K562 (cell line): ENCODE data around the gene ERP44. TPM values are rescaled to one million over a fixed set of nuclear protein-coding genes. Genes with fewer than 3 reads are reported as not detected.
A peak's percentile ranks its signal among the peaks of the same experiment; 100 is the strongest.

ENCODE experiments used
- ATAC-seq: fragments of 200-7000 bp; cut with Tn5 transposase; 3 replicates; pipeline ENCODE4 v1.9.1; 2020; ENCODE audit warnings: moderate library complexity
- BruUV-seq: library from RNA; stranded (reverse); fragments of 400-500 nt; replicated peaks from 2 replicates; lab custom pipeline; 2021; lab: Mats Ljungman, UMichigan
- CTCF ChIA-PET: fragments of 300-600 bp; formaldehyde crosslinking; extraction: SDS; loops from one replicate; lab custom pipeline; 2021; ENCODE audit warnings: low intra/inter-chr PET ratio; lab: Yijun Ruan, JAX
- POLR2A ChIA-PET: fragments of 300-600, 350-650 bp; sonication (Branson Sonifier 250); formaldehyde crosslinking; extraction: SDS; loops from one replicate; lab custom pipeline; 2021; ENCODE audit warnings: antibody characterized with exemption, inconsistent platforms; lab: Yijun Ruan, JAX
- DNase-seq, 4 experiments: peaks; one replicate each; pipeline versions ENCODE4 v3.0.0 to v3.0.0-alpha.2; 2011 to 2018; ENCODE audit warnings: low spot score in 3 of 4, mixed read lengths in 3 of 4; ENCODE audit errors: extremely low read depth in 1 of 4
- FAIRE-seq: peaks from 2 replicates; lab custom pipeline; 2011; peaks lifted over from hg19 to GRCh38; lab: Jason Lieb, UNC
- H2AFZ ChIP-seq: 2 replicates; pipeline ENCODE4 v1.6.0; 2011; ENCODE audit warnings: low read depth, low read length, control low read depth, inconsistent platforms
- H3K27ac ChIP-seq: fragments of 200-600 bp; 3 replicates; pipeline ENCODE4 v1.8.0; 2011; ENCODE audit warnings: low read depth, mild to moderate bottlenecking, control low read depth, inconsistent platforms, low read length, moderate library complexity, mixed read lengths; ENCODE audit errors: extremely low read depth
- H3K27me3 ChIP-seq, 2 experiments: fragments of 300-600 bp in 1 of 2; 2 replicates in 1 of 2; 3 replicates in 1 of 2; pipeline versions ENCODE4 v1.6.0 to v1.8.0; 2011; ENCODE audit warnings: inconsistent platforms in 2 of 2, low read length in 2 of 2, mild to moderate bottlenecking in 1 of 2, mixed read lengths in 1 of 2, moderate library complexity in 1 of 2; ENCODE audit not compliant: control insufficient read depth in 2 of 2, insufficient read depth in 2 of 2
- H3K36me3 ChIP-seq: fragments of 300-600 bp; 3 replicates; pipeline ENCODE4 v1.8.0; 2011; ENCODE audit warnings: mild to moderate bottlenecking, low read length, inconsistent platforms; ENCODE audit not compliant: control insufficient read depth, insufficient read depth
- H3K4me1 ChIP-seq, 2 experiments: fragments of 200-600 bp in 1 of 2; replicated peaks in 1 of 2; 2 replicates in 1 of 2; 3 replicates in 1 of 2; pipeline versions ENCODE4 v1.5.1 to v1.8.0; 2011; ENCODE audit warnings: inconsistent platforms in 2 of 2, low read length in 2 of 2, mild to moderate bottlenecking in 1 of 2, mixed read lengths in 1 of 2, moderate library complexity in 1 of 2; ENCODE audit not compliant: control insufficient read depth in 2 of 2, insufficient read depth in 2 of 2
- H3K4me2 ChIP-seq: 2 replicates; pipeline ENCODE4 v1.6.1; 2011; ENCODE audit warnings: low read length, control low read depth, inconsistent platforms, mixed read lengths; ENCODE audit not compliant: insufficient read depth
- H3K4me3 ChIP-seq: fragments of 200-600 bp; sonication (generic), shearing (Covaris generic); 2 replicates; pipeline ENCODE4 v1.5.1; 2016; ENCODE audit warnings: control low read depth, inconsistent platforms
- H3K79me2 ChIP-seq: fragments of 200-600 bp; 3 replicates; pipeline ENCODE4 v1.8.0; 2011; ENCODE audit warnings: low read length, inconsistent platforms; ENCODE audit not compliant: control insufficient read depth, insufficient read depth
- H3K9ac ChIP-seq, 2 experiments: 2 replicates each; pipeline versions ENCODE4 v1.6.0 to v1.6.1; 2011; ENCODE audit warnings: low read depth in 2 of 2, low read length in 2 of 2, control low read depth in 1 of 2, inconsistent platforms in 1 of 2, mild to moderate bottlenecking in 1 of 2, mixed read lengths in 1 of 2; ENCODE audit not compliant: insufficient read depth in 1 of 2
- H3K9me1 ChIP-seq: one replicate; pipeline ENCODE4 v1.6.0; 2011; ENCODE audit warnings: inconsistent platforms, mild to moderate bottlenecking, low read length, moderate library complexity; ENCODE audit not compliant: control insufficient read depth, insufficient read depth
- H3K9me3 ChIP-seq: replicated peaks from 2 replicates; pipeline ENCODE4 v1.5.1; 2011; ENCODE audit warnings: low read depth, low read length, inconsistent platforms; ENCODE audit not compliant: control insufficient read depth, insufficient read depth
- H4K20me1 ChIP-seq: replicated peaks from 2 replicates; pipeline ENCODE4 v1.6.1; 2011; ENCODE audit warnings: low read length, inconsistent platforms, mixed read lengths; ENCODE audit not compliant: control insufficient read depth, insufficient read depth
- BCOR ChIP-seq: fragments of 450-650 bp; IDR thresholded peaks from 2 replicates; pipeline ENCODE4 v1.6.1; 2016
- EZH2 ChIP-seq: IDR thresholded peaks from 2 replicates; pipeline ENCODE4 v1.6.1; 2012; ENCODE audit warnings: low read depth, mild to moderate bottlenecking, inconsistent platforms, low read length, borderline replicate concordance
- FOXM1 ChIP-seq, 2 experiments: fragments of 450-650 bp in 1 of 2; sonication (generic) in 1 of 2; formaldehyde crosslinking in 1 of 2; IDR thresholded peaks; 2 replicates each; pipeline versions ENCODE4 v1.6.1 to v1.9.0; 2017 to 2022; ENCODE audit warnings: low read depth in 2 of 2, mild to moderate bottlenecking in 2 of 2, missing genetic modification reagents in 1 of 2, moderate library complexity in 1 of 2
- MTF1 ChIP-seq: fragments of 250-450 bp; sonication (Bioruptor Pico); IDR thresholded peaks from 2 replicates; pipeline ENCODE4 v1.9.0; 2021; ENCODE audit warnings: moderate library complexity, mild to moderate bottlenecking, inconsistent platforms, borderline replicate concordance
- NFE2L1 ChIP-seq: fragments of 450-650 bp; IDR thresholded peaks from 2 replicates; pipeline ENCODE4 v1.6.1; 2016; ENCODE audit warnings: missing genetic modification characterization, low read depth, mild to moderate bottlenecking, missing compliant biosample characterization, moderate library complexity, borderline replicate concordance
- NFRKB ChIP-seq: fragments of 450-650 bp; IDR thresholded peaks from 2 replicates; pipeline ENCODE4 v1.6.1; 2016; ENCODE audit warnings: low read depth
- PYGO2 ChIP-seq: fragments of 450-650 bp; IDR thresholded peaks from 2 replicates; pipeline ENCODE4 v1.6.1; 2016; ENCODE audit warnings: mild to moderate bottlenecking, missing genetic modification characterization, moderate library complexity, missing compliant biosample characterization
- RBM34 ChIP-seq: fragments of 200-400 bp; formaldehyde crosslinking; IDR thresholded peaks from 2 replicates; pipeline ENCODE4 v1.6.1; 2018; ENCODE audit warnings: low read length, borderline replicate concordance; ENCODE audit not compliant: insufficient read depth
- SIN3A ChIP-seq, 2 experiments: fragments of 150-350 bp in 1 of 2; IDR thresholded peaks; 2 replicates each; pipeline ENCODE4 v1.6.1; 2011 to 2016; ENCODE audit warnings: borderline replicate concordance in 2 of 2, low read depth in 2 of 2, low read length in 2 of 2, mild to moderate bottlenecking in 2 of 2, moderate library complexity in 2 of 2; ENCODE audit not compliant: control insufficient read depth in 1 of 2
- ZBTB34 ChIP-seq: fragments of 250-450 bp; sonication (Bioruptor Pico); IDR thresholded peaks from 2 replicates; pipeline ENCODE4 v1.8.0; 2021; ENCODE audit warnings: mild to moderate bottlenecking, moderate library complexity
- ZFP30 ChIP-seq: fragments of 250-450 bp; sonication (Bioruptor Pico); IDR thresholded peaks from 2 replicates; pipeline ENCODE4 v1.8.0; 2022; ENCODE audit warnings: moderate library complexity, mild to moderate bottlenecking, inconsistent platforms, borderline replicate concordance
- WGBS: fragments of 100-300 bp; shearing (Covaris generic); methylation state at CpG from one replicate; pipeline ENCODE4 v1.1.6; 2016; ENCODE audit warnings: low coverage, mixed read lengths; ENCODE audit not compliant: insufficient coverage; ENCODE audit errors: missing lambda C conversion rate; 5-methylcytosine and 5-hydroxymethylcytosine counted together
- in situ Hi-C: fragments of 300-500 bp; cut with MboI; formaldehyde crosslinking; loops from 4 replicates; pipeline ENCODE4 v1.15.0; 2018; ENCODE audit warnings: inconsistent platforms, mixed read lengths
- intact Hi-C: fragments of 100-400 bp; cut with micrococcal nuclease; formaldehyde crosslinking; loops from 2 replicates; pipeline ENCODE4 v1.14.2; 2022
- polyA plus RNA-seq, 8 experiments: library from polyadenylated mRNA; depleted of rRNA in 4 of 8; stranded (reverse) in 5 of 8; unstranded in 3 of 8; fragments of >200 nt; fragmentation: Nextera tagmentation in 2 of 8; fragmentation: Illumina TruSeq in 1 of 8; extraction: Ambion mirVana in 2 of 8; extraction: Trizol in 1 of 8; gene quantifications; 2 replicates each; pipeline versions ENCODE4 v1.2.1 to v1.2.3, GENCODE V29; 2011 to 2014; ENCODE audit warnings: inconsistent platforms in 1 of 8, missing spikeins in 1 of 8
- total RNA-seq, 7 experiments: library from RNA; depleted of rRNA in 6 of 7; stranded (reverse); fragments of >200 nt in 6 of 7; fragmentation: Illumina TruSeq in 2 of 7; extraction: Trizol in 2 of 7; gene quantifications; 2 replicates each; pipeline versions ENCODE4 v1.2.1 to v1.2.3, GENCODE V29; 2011 to 2021; ENCODE audit warnings: low replicate concordance in 1 of 7
- TF ChIP-seq, protein P1 (sequence below): fragments of 450-650 bp; formaldehyde crosslinking; IDR thresholded peaks from 2 replicates; pipeline ENCODE4 v1.4.0; 2022; ENCODE audit warnings: missing genetic modification characterization

The ERP44 gene
- total and polyA plus RNA-seq, 9 of the 15 experiments (the other 6 are each of a cell fraction or from before 2014, with no cell fraction given): 9.2 to 23.4 (median 13.6) TPM

- no TSS peak for BruUV-seq
- peak; percentile 35 for FAIRE-seq
- H3K4me1 ChIP-seq: no peaks in the 10 kb centered on the region
- no peaks in the 10 kb centered on the region for H3K27me3 ChIP-seq
- no peak for ATAC-seq
- no peak overlapping the region for H2AFZ ChIP-seq
- no peaks in the 10 kb centered on the region for H3K9me3 ChIP-seq
- intact Hi-C loops: no loop called here
- TF ChIP-seq FOXM1 (IDR thresholded peaks at IDR 0.05; ENCODE audit: low read depth): no peak
- TF ChIP-seq FOXM1 (CRISPR knock-in tag; IDR thresholded peaks at IDR 0.05; ENCODE audit: low read depth): no peak
- TF ChIP-seq SIN3A (IDR thresholded peaks at IDR 0.05; ENCODE audit: borderline replicate concordance in 2 of 2, control insufficient read depth in 1 of 2, low read depth in 2 of 2, low read length in 2 of 2): no peak
- TF ChIP-seq ZFP30: no peak
- no peak for TF ChIP-seq PYGO2
- no peak for TF ChIP-seq EZH2
- TF ChIP-seq MTF1 (CRISPR knock-in tag): no peak
- TF ChIP-seq ZBTB34 (CRISPR knock-in tag): no peak
- no peak for TF ChIP-seq NFRKB
- TF ChIP-seq, protein P1, sequence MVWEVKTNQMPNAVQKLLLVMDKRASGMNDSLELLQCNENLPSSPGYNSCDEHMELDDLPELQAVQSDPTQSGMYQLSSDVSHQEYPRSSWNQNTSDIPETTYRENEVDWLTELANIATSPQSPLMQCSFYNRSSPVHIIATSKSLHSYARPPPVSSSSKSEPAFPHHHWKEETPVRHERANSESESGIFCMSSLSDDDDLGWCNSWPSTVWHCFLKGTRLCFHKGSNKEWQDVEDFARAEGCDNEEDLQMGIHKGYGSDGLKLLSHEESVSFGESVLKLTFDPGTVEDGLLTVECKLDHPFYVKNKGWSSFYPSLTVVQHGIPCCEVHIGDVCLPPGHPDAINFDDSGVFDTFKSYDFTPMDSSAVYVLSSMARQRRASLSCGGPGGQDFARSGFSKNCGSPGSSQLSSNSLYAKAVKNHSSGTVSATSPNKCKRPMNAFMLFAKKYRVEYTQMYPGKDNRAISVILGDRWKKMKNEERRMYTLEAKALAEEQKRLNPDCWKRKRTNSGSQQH (CRISPR knock-in tag): no peak
- no peak for TF ChIP-seq RBM34
- no peak for TF ChIP-seq BCOR
- TF ChIP-seq NFE2L1 (tag): no peak
- H3K9ac ChIP-seq: no peak overlapping the region
- ChIA-PET POLR2A (no interaction called here), CTCF (no interaction called here)
- 47% methylated on average over 2 of the region's 2 CpGs for WGBS
- no peak overlapping the region for H3K27ac ChIP-seq
- H3K4me2 ChIP-seq: no peak overlapping the region
- H3K79me2 ChIP-seq: no peaks in the 10 kb centered on the region
- peaks cover 10% of the 10 kb centered on the region; the same call in 1 of the 3 replicates for H3K36me3 ChIP-seq
- in situ Hi-C loops: no loop called here
- H3K9me1 ChIP-seq: no peaks in the 10 kb centered on the region
- no peak overlapping the region for H3K4me3 ChIP-seq
- DNase-seq: peak in 2 of 4 experiments; percentile 16 to 18
- no peaks in the 10 kb centered on the region for H4K20me1 ChIP-seq
These were observed 132.1 kb downstream of the ERP44 start for GRCh38 chr9:99966716-99967115.
